ENCODE measurements around the gene RDH14. TPM values are rescaled to one million over a fixed set of nuclear protein-coding genes. Genes with fewer than 3 reads are reported as not detected.

Gene RDH14
- total and polyA plus RNA-seq, 4 donors = 13.3 to 23.9 (median 15.6) TPM

- no peak overlapping the region for H3K9ac ChIP-seq (ENCODE audit: low read depth in 1 of 2, low read length in 2 of 2)
- no peaks in the 10 kb centered on the region for H3K36me3 ChIP-seq (ENCODE audit: control insufficient read depth in 4 of 4, insufficient read depth in 3 of 4, low read depth in 1 of 4, low read length in 3 of 4)
- H3K27ac ChIP-seq (ENCODE audit: low read depth in 1 of 2, low read length in 2 of 2) = no peak overlapping the region
- no peak overlapping the region for H3K4me3 ChIP-seq (ENCODE audit: low read depth in 1 of 3, low read length in 3 of 3)
- TF ChIP-seq, protein P1, sequence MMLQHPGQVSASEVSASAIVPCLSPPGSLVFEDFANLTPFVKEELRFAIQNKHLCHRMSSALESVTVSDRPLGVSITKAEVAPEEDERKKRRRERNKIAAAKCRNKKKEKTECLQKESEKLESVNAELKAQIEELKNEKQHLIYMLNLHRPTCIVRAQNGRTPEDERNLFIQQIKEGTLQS (IDR thresholded peaks at IDR 0.05) = no peak
- no peak for TF ChIP-seq SP1 (IDR thresholded peaks at IDR 0.05)
- no peak for TF ChIP-seq EGR1 (IDR thresholded peaks at IDR 0.05; ENCODE audit: low read depth in 2 of 2)
- DNase-seq (ENCODE audit: low spot score) = no peak
- 87% methylated on average over 3 of the region's 3 CpGs for WGBS
- H3K27me3 ChIP-seq (ENCODE audit: control insufficient read depth in 4 of 4, insufficient read depth in 4 of 4, low read length in 3 of 4) = no peaks in the 10 kb centered on the region
- H3K9me3 ChIP-seq (ENCODE audit: control insufficient read depth in 4 of 4, low read length in 3 of 4) = no peaks in the 10 kb centered on the region
- no peaks in the 10 kb centered on the region for H3K4me1 ChIP-seq (ENCODE audit: control insufficient read depth in 4 of 4, insufficient read depth in 4 of 4, low read length in 3 of 4)
These were observed 34.6 kb downstream of the RDH14 start for GRCh38 chr2:18525852-18526251.

DNA sequence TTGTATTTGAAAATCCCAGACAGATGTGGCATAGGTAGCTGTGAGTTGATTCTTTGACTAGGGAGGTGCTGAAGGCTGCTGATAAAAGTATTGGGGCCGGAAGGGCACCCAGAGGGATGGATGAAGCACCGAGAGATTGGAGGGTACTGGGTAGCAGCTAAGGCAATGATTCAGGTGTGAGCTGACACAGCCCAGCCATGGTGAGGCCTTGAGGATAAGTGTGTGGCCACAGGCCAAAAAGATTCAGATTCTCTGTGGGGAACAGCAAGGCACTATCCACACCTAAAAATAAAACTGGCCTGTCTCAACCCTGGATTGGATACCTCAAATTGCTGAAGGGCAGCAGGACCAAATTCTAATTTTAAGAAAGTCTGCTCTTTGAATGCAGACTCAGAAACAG lies 35.2 kb downstream of the RDH14 start:
- Histone ChIP-seq H3K36me3 (ENCODE audit: control insufficient read depth in 4 of 4, insufficient read depth in 3 of 4, low read depth in 1 of 4, low read length in 3 of 4) (no peaks in the 10 kb centered on the region), H3K27me3 (ENCODE audit: control insufficient read depth in 4 of 4, insufficient read depth in 4 of 4, low read length in 3 of 4) (no peaks in the 10 kb centered on the region), H3K9ac (ENCODE audit: low read depth in 1 of 2, low read length in 2 of 2) (no peak overlapping the region), H3K4me3 (ENCODE audit: low read depth in 1 of 3, low read length in 3 of 3) (no peak overlapping the region), H3K4me1 (ENCODE audit: control insufficient read depth in 4 of 4, insufficient read depth in 4 of 4, low read length in 3 of 4) (peaks cover 0 to 3% (median 1%) of the 10 kb centered on the region in 4 donors), H3K27ac (ENCODE audit: low read depth in 1 of 2, low read length in 2 of 2) (no peak overlapping the region), H3K9me3 (ENCODE audit: control insufficient read depth in 4 of 4, low read length in 3 of 4) (no peaks in the 10 kb centered on the region)
- no peak for DNase-seq (ENCODE audit: low spot score)
- TF ChIP-seq, protein P2, sequence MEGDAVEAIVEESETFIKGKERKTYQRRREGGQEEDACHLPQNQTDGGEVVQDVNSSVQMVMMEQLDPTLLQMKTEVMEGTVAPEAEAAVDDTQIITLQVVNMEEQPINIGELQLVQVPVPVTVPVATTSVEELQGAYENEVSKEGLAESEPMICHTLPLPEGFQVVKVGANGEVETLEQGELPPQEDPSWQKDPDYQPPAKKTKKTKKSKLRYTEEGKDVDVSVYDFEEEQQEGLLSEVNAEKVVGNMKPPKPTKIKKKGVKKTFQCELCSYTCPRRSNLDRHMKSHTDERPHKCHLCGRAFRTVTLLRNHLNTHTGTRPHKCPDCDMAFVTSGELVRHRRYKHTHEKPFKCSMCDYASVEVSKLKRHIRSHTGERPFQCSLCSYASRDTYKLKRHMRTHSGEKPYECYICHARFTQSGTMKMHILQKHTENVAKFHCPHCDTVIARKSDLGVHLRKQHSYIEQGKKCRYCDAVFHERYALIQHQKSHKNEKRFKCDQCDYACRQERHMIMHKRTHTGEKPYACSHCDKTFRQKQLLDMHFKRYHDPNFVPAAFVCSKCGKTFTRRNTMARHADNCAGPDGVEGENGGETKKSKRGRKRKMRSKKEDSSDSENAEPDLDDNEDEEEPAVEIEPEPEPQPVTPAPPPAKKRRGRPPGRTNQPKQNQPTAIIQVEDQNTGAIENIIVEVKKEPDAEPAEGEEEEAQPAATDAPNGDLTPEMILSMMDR (IDR thresholded peaks at IDR 0.05; ENCODE audit: low read depth, low read length, missing input control) = no peak
- TF ChIP-seq RAD21 (IDR thresholded peaks at IDR 0.05) = no peak
- TF ChIP-seq GABPA (IDR thresholded peaks at IDR 0.05 in 1 of 2, conservative IDR thresholded peaks at IDR 0.05 in 1 of 2) = no peak
- TF ChIP-seq, protein P3, sequence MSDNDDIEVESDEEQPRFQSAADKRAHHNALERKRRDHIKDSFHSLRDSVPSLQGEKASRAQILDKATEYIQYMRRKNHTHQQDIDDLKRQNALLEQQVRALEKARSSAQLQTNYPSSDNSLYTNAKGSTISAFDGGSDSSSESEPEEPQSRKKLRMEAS (IDR thresholded peaks at IDR 0.05) = no peak
- TF ChIP-seq, protein P4, sequence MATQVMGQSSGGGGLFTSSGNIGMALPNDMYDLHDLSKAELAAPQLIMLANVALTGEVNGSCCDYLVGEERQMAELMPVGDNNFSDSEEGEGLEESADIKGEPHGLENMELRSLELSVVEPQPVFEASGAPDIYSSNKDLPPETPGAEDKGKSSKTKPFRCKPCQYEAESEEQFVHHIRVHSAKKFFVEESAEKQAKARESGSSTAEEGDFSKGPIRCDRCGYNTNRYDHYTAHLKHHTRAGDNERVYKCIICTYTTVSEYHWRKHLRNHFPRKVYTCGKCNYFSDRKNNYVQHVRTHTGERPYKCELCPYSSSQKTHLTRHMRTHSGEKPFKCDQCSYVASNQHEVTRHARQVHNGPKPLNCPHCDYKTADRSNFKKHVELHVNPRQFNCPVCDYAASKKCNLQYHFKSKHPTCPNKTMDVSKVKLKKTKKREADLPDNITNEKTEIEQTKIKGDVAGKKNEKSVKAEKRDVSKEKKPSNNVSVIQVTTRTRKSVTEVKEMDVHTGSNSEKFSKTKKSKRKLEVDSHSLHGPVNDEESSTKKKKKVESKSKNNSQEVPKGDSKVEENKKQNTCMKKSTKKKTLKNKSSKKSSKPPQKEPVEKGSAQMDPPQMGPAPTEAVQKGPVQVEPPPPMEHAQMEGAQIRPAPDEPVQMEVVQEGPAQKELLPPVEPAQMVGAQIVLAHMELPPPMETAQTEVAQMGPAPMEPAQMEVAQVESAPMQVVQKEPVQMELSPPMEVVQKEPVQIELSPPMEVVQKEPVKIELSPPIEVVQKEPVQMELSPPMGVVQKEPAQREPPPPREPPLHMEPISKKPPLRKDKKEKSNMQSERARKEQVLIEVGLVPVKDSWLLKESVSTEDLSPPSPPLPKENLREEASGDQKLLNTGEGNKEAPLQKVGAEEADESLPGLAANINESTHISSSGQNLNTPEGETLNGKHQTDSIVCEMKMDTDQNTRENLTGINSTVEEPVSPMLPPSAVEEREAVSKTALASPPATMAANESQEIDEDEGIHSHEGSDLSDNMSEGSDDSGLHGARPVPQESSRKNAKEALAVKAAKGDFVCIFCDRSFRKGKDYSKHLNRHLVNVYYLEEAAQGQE (IDR thresholded peaks at IDR 0.05) = no peak
- no peak for TF ChIP-seq HNF4A (conservative IDR thresholded peaks at IDR 0.05)
- WGBS = 94% methylated on average over 2 of the region's 2 CpGs

GRCh38 chr2:18522484-18523146 lies 37.8 kb downstream of the RDH14 start:
- Histone ChIP-seq H3K9ac (ENCODE audit: low read depth in 1 of 2, low read length in 2 of 2) (no peak overlapping the region), H3K36me3 (ENCODE audit: control insufficient read depth in 4 of 4, insufficient read depth in 3 of 4, low read depth in 1 of 4, low read length in 3 of 4) (no peaks in the 10 kb centered on the region), H3K27ac (ENCODE audit: low read depth in 1 of 2, low read length in 2 of 2) (no peak overlapping the region), H3K4me3 (ENCODE audit: low read depth in 1 of 3, low read length in 3 of 3) (no peak overlapping the region), H3K4me1 (ENCODE audit: control insufficient read depth in 4 of 4, insufficient read depth in 4 of 4, low read length in 3 of 4) (peaks cover 3 to 24% (median 19%) of the 10 kb centered on the region in 4 donors), H3K27me3 (ENCODE audit: control insufficient read depth in 4 of 4, insufficient read depth in 4 of 4, low read length in 3 of 4) (no peaks in the 10 kb centered on the region), H3K9me3 (ENCODE audit: control insufficient read depth in 4 of 4, low read length in 3 of 4) (no peaks in the 10 kb centered on the region)
- DNase-seq (ENCODE audit: low spot score) = no peak
- TF ChIP-seq FOXA2 (IDR thresholded peaks at IDR 0.05) (no peak), YY1 (IDR thresholded peaks at IDR 0.05) (no peak), HNF4A (conservative IDR thresholded peaks at IDR 0.05) (no peak), RXRA (IDR thresholded peaks at IDR 0.05) (no peak), FOXA1 (IDR thresholded peaks at IDR 0.05) (no peak), TAF1 (conservative IDR thresholded peaks at IDR 0.05) (no peak)
- TF ChIP-seq, protein P1 (IDR thresholded peaks at IDR 0.05) = no peak
- TF ChIP-seq, protein P5, sequence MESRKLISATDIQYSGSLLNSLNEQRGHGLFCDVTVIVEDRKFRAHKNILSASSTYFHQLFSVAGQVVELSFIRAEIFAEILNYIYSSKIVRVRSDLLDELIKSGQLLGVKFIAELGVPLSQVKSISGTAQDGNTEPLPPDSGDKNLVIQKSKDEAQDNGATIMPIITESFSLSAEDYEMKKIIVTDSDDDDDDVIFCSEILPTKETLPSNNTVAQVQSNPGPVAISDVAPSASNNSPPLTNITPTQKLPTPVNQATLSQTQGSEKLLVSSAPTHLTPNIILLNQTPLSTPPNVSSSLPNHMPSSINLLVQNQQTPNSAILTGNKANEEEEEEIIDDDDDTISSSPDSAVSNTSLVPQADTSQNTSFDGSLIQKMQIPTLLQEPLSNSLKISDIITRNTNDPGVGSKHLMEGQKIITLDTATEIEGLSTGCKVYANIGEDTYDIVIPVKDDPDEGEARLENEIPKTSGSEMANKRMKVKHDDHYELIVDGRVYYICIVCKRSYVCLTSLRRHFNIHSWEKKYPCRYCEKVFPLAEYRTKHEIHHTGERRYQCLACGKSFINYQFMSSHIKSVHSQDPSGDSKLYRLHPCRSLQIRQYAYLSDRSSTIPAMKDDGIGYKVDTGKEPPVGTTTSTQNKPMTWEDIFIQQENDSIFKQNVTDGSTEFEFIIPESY (IDR thresholded peaks at IDR 0.05) = no peak
- TF ChIP-seq, protein P3 (IDR thresholded peaks at IDR 0.05) = no peak
- TF ChIP-seq, protein P2 (IDR thresholded peaks at IDR 0.05; ENCODE audit: low read depth, low read length, missing input control) = no peak
- WGBS = 91% methylated on average over 2 of the region's 2 CpGs
